Kidney (tissue), 14 donors: ENCODE results near the gene GMDS. TPM values are rescaled to one million over a fixed set of nuclear protein-coding genes. Genes with fewer than 3 reads are reported as not detected.

Experiments
- DNase-seq, 5 donors: peaks; one replicate each; pipeline ENCODE4 v3.0.0-alpha.2; 2013 to 2020
- FAIRE-seq: peaks from 2 replicates; lab custom pipeline; 2012; peaks lifted over from hg19 to GRCh38; lab: Jason Lieb, UNC
- H3K27ac ChIP-seq, 2 donors: one replicate each; pipeline ENCODE4 v1.7.0; 2013; ENCODE audit warnings: low read depth in 2 of 2, low read length in 2 of 2, inconsistent platforms in 1 of 2
- H3K27me3 ChIP-seq: one replicate; pipeline ENCODE4 v1.7.1; 2013; ENCODE audit warnings: low read length, inconsistent platforms; ENCODE audit not compliant: control insufficient read depth, insufficient read depth
- H3K36me3 ChIP-seq, 3 donors: one replicate each; pipeline versions ENCODE4 v1.7.0 to v1.7.1; 2013; ENCODE audit warnings: low read length in 3 of 3, control low read depth in 1 of 3, inconsistent platforms in 1 of 3; ENCODE audit not compliant: insufficient read depth in 3 of 3, control insufficient read depth in 2 of 3
- H3K4me1 ChIP-seq, 3 donors: one replicate each; pipeline versions ENCODE4 v1.7.0 to v1.7.1; 2013; ENCODE audit warnings: low read length in 3 of 3, inconsistent platforms in 1 of 3, low read depth in 1 of 3; ENCODE audit not compliant: control insufficient read depth in 2 of 3, insufficient read depth in 2 of 3
- H3K4me3 ChIP-seq, 3 donors: one replicate each; pipeline versions ENCODE4 v1.7.0 to v1.8.1; 2013; ENCODE audit warnings: low read length in 3 of 3, control low read depth in 1 of 3, inconsistent platforms in 1 of 3
- H3K9ac ChIP-seq, 3 donors: one replicate each; pipeline versions ENCODE4 v1.7.0 to v1.7.1; 2013; ENCODE audit warnings: low read length in 3 of 3, control low read depth in 1 of 3, inconsistent platforms in 1 of 3
- H3K9me3 ChIP-seq, 3 donors: one replicate each; pipeline versions ENCODE4 v1.7.0 to v1.7.1; 2013; ENCODE audit warnings: low read length in 3 of 3, control low read depth in 1 of 3, inconsistent platforms in 1 of 3; ENCODE audit not compliant: control insufficient read depth in 2 of 3, insufficient read depth in 1 of 3
- intact Hi-C: fragments of 100-400 bp; cut with DNase I; formaldehyde crosslinking; loops from one replicate; pipeline ENCODE4 v1.11.1; 2022
- polyA plus RNA-seq: library from polyadenylated mRNA; stranded (reverse); fragments of 350-450 nt; fragmentation: Illumina TruSeq; extraction: RNeasy Lipid Tissue Mini Kit (QIAGEN cat#74804); gene quantifications from one replicate; pipeline ENCODE4 v1.2.3, GENCODE V29; 2014; ENCODE audit warnings: low read depth, low replicate concordance; ENCODE audit not compliant: insufficient read depth
- total RNA-seq: library from RNA; stranded (reverse); fragmentation: NEBNext Ultra II Directional; extraction: Animal tissue kit (Norgen Biotek cat#: 25700); gene quantifications from one replicate; pipeline ENCODE4 v1.2.1, GENCODE V29; 2021
- TF ChIP-seq, protein P1 (sequence below): IDR thresholded peaks from 3 replicates; pipeline ENCODE4 v1.5.1; 2012; ENCODE audit warnings: mild to moderate bottlenecking, moderate library complexity, borderline replicate concordance; ENCODE audit not compliant: insufficient read depth; ENCODE audit errors: extremely low read depth
- donor health status: control.
- donor health status: control.
- donor health status: control.
- donor health status: control.
- donor health status: control.
- donor health status: DM: yes; HTN: yes; CAD: no.
- donor health status: Normal renal cell carcinoma (clear cell type).

GMDS gene
- total and polyA plus RNA-seq, 2 donors from 2014 or later = 49.6 to 63.7 TPM

DNA sequence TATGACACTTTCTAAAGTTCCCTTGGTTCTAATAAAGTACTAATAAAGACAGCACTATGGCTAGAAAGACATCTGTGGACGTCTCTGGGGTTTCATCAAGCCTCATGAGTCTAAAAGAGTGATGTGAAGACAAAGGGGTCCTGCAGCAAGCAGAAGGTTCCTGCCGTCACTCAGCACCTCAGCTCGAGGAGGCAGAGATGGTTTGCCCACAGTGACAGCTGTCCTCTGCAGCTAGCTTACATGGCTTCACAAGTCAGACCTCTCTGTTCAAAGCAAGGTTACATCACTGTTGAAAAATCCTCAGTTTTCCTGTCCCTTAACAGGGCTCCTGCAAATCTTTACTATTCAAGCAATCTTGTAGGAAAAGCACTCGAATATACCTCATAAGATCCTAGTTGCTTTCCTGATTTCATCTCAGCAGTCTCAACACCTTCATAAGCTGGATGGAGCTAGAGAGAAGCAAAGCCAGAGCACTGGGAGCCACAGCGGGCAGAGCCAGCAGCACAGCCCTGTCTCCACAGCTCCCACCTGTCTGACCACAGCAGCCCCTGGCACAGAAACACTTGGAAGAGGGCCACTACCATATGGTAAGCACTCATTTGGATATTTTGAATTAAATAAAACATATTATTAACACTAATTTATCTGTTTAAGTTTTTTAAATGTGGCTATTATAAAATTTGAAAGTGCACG is 202.3 kb downstream of the GMDS start:
- TF ChIP-seq, protein P1, sequence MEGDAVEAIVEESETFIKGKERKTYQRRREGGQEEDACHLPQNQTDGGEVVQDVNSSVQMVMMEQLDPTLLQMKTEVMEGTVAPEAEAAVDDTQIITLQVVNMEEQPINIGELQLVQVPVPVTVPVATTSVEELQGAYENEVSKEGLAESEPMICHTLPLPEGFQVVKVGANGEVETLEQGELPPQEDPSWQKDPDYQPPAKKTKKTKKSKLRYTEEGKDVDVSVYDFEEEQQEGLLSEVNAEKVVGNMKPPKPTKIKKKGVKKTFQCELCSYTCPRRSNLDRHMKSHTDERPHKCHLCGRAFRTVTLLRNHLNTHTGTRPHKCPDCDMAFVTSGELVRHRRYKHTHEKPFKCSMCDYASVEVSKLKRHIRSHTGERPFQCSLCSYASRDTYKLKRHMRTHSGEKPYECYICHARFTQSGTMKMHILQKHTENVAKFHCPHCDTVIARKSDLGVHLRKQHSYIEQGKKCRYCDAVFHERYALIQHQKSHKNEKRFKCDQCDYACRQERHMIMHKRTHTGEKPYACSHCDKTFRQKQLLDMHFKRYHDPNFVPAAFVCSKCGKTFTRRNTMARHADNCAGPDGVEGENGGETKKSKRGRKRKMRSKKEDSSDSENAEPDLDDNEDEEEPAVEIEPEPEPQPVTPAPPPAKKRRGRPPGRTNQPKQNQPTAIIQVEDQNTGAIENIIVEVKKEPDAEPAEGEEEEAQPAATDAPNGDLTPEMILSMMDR = no peak
- H3K4me3 ChIP-seq = no peak overlapping the region
- intact Hi-C loops = no loop called here
- no peak overlapping the region for H3K9ac ChIP-seq
- H3K36me3 ChIP-seq = no peaks in the 10 kb centered on the region
- peaks cover 0 to 3% (median 0%) of the 10 kb centered on the region in 3 donors for H3K9me3 ChIP-seq
- FAIRE-seq (no peak), DNase-seq (no peak)
- H3K4me1 ChIP-seq = peaks cover 0 to 2% (median 0%) of the 10 kb centered on the region in 3 donors
- H3K27ac ChIP-seq = no peak overlapping the region
- no peaks in the 10 kb centered on the region for H3K27me3 ChIP-seq

DNA sequence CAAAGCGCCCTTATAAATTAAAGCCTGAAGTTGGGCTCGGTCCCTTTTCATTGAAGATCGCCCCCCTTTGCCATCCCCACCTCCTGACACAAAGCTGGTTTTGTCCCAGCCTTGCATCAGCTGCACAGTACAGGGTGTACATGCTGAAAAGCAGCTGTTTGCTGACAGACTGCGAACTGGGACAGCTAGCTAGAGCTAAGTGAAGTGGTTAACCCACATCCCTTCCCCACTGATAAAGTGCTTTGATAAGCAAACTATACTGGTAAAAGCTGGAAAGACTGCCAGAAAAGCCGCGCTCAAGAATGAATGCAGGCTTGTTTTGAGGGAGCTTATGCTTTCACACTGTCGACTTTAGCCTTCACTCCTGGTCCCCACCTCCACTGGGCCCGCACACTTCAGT is 207.3 kb downstream of the GMDS start:
- no peak overlapping the region for H3K4me3 ChIP-seq
- no peak overlapping the region for H3K27ac ChIP-seq
- intact Hi-C loops = no loop called here
- no peaks in the 10 kb centered on the region for H3K27me3 ChIP-seq
- DNase-seq (peak in 1 of 5 donors; percentile 19), FAIRE-seq (no peak)
- TF ChIP-seq, protein P1 = no peak
- no peaks in the 10 kb centered on the region for H3K36me3 ChIP-seq
- H3K9ac ChIP-seq = no peak overlapping the region
- H3K4me1 ChIP-seq = peaks cover 0 to 14% (median 2%) of the 10 kb centered on the region in 3 donors
- H3K9me3 ChIP-seq = no peaks in the 10 kb centered on the region

DNA sequence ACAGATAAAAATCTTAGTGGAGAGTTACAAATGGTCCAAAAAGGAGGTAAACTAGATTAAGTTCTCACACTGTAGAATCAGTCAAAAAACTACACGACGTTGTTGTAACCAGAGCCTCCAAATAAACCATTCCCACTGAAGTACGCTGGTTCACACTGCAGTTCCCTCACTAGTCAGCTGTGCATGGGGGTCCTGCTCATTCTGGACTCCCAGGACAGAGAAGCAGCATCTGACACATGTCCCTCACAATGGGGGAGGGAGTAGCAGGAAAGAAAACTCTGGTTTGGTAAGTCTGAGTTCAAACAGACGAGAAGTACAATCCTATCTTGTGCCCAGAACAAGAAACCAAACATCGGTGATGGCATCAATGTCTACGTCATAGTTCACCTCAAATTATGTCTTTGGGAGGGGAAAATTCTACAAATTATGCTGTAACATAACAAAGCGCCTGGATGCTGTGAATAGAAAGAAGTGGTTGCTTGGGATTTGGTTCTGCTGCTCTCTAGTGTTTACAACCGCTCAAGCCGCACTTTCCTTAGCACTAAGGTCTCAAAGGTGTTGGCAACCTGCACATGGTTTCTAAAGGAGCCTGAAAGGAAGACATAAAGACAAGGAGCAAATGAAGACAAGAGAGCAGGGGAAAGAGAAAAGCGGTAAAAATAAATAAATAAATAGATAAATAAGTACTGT is 208.0 kb downstream of the GMDS start:
- no peak overlapping the region for H3K9ac ChIP-seq
- FAIRE-seq = no peak
- intact Hi-C loops = no loop called here
- peaks cover 0 to 14% (median 2%) of the 10 kb centered on the region in 3 donors for H3K4me1 ChIP-seq
- no peaks in the 10 kb centered on the region for H3K36me3 ChIP-seq
- no peak overlapping the region for H3K4me3 ChIP-seq
- peak in 4 of 5 donors; percentile 50 to 79 (median 67) for DNase-seq
- no peaks in the 10 kb centered on the region for H3K9me3 ChIP-seq
- H3K27me3 ChIP-seq = no peaks in the 10 kb centered on the region
- TF ChIP-seq, protein P1 = peak; percentile 24
- no peak overlapping the region for H3K27ac ChIP-seq
